ENCODE measurements around the gene WNT3A. TPM values are rescaled to one million over a fixed set of nuclear protein-coding genes. Genes with fewer than 3 reads are reported as not detected.

Gene WNT3A
- total and polyA plus RNA-seq, 2 of the 4 experiments (the other 2 are of a cell fraction) = not detected

GRCh38 chr1:228063251-228064191 lies 56.7 kb downstream of the WNT3A start:
- Histone ChIP-seq H3K23ac (ENCODE audit: low read depth, low read length) (no peak overlapping the region), H3K4me2 (ENCODE audit: low read depth, low read length) (no peak overlapping the region), H2AFZ (replicated peaks; ENCODE audit: low read length, poor library complexity) (no peak overlapping the region), H3K4ac (ENCODE audit: low read depth, low read length) (no peak overlapping the region), H4K5ac (ENCODE audit: low read depth, low read length) (no peak overlapping the region), H4K8ac (ENCODE audit: low read depth in 2 of 2, low read length in 2 of 2) (no peak overlapping the region), H2BK5ac (ENCODE audit: low read depth, low read length, poor library complexity, severe bottlenecking) (no peak overlapping the region), H3K9me3 (ENCODE audit: control insufficient read depth, insufficient read depth, low read length) (peaks cover 6% of the 10 kb centered on the region; the same call in 1 of the 2 replicates), H2AK9ac (replicated peaks; ENCODE audit: low read depth, low read length, poor library complexity) (no peak overlapping the region), H3K4me1 (ENCODE audit: control insufficient read depth, insufficient read depth, low read length) (peaks cover 2% of the 10 kb centered on the region; the same call in 1 of the 2 replicates), H4K20me1 (ENCODE audit: insufficient read depth, low read length) (no peaks in the 10 kb centered on the region), H3K27me3 (ENCODE audit: control insufficient read depth, insufficient read depth, low read length) (peaks cover 55% of the 10 kb centered on the region), H3K27ac (ENCODE audit: insufficient read depth, low read length) (no peak overlapping the region), H3K9ac (ENCODE audit: low read depth, low read length) (no peak overlapping the region), H2AK5ac (ENCODE audit: low read depth, low read length) (no peak overlapping the region), H3K18ac (ENCODE audit: low read depth, low read length) (no peak overlapping the region), H3K4me3 (ENCODE audit: insufficient read depth, low read depth, low read length) (no peak overlapping the region), H2BK15ac (ENCODE audit: low read depth, low read length) (no peak overlapping the region), H2BK20ac (ENCODE audit: low read depth, low read length) (no peak overlapping the region), H2BK120ac (ENCODE audit: low read depth, low read length) (no peak overlapping the region), H3K56ac (ENCODE audit: extremely low read depth, insufficient read depth, low read length) (no peak overlapping the region), H3K36me3 (ENCODE audit: control insufficient read depth, insufficient read depth, low read length) (no peaks in the 10 kb centered on the region), H3K14ac (replicated peaks; ENCODE audit: low read depth, low read length) (no peak overlapping the region), H4K91ac (ENCODE audit: insufficient read depth, low read depth, low read length) (no peak overlapping the region), H3K79me1 (ENCODE audit: low read depth in 1 of 2, low read length in 2 of 2) (no peaks in the 10 kb centered on the region), H3K9me1 (ENCODE audit: insufficient read depth, low read length) (no peaks in the 10 kb centered on the region)
- dilution Hi-C loops (cut with HindIII; ENCODE audit: low sequenced_read_pairs, unreplicated experiment) (no loop called here), intact Hi-C loops (cut with micrococcal nuclease) (no loop called here), in situ Hi-C loops (cut with MboI; ENCODE audit: low sequenced_read_pairs) (no loop called here)
- POLR2A ChIA-PET (ENCODE audit: unreplicated experiment) = no interaction called here
- CTCF ChIA-PET = no interaction called here
- DNase-seq (no peak), ATAC-seq (ENCODE audit: low read depth) (no peak)
- WGBS, 2 experiments (ENCODE audit: extremely low coverage in 2 of 2, insufficient read length in 1 of 2) = 73% methylated on average over 9 of the region's 15 CpGs; no CpG with 5 or more reads in 1 of the 2 experiments
- no TSS peak for BruUV-seq (replicated peaks)
- TF ChIP-seq ELK1 (IDR thresholded peaks at IDR 0.05; ENCODE audit: borderline replicate concordance, low read depth, low read length) = no peak
- TF ChIP-seq NFE2L2 (IDR thresholded peaks at IDR 0.05; ENCODE audit: low read depth, low read length) = no peak
- TF ChIP-seq POLR2A (IDR thresholded peaks at IDR 0.05; ENCODE audit: low read depth, low read length) = no peak
- no peak for TF ChIP-seq USF2 (IDR thresholded peaks at IDR 0.05; ENCODE audit: low read depth, low read length)
- TF ChIP-seq MAFK (IDR thresholded peaks at IDR 0.05; ENCODE audit: low read depth, low read length) = no peak
- no peak for TF ChIP-seq FOS (IDR thresholded peaks at IDR 0.05; ENCODE audit: low read depth, low read length)
- TF ChIP-seq RFX5 (IDR thresholded peaks at IDR 0.05; ENCODE audit: low read depth, low read length) = no peak
- no peak for TF ChIP-seq MAZ (IDR thresholded peaks at IDR 0.05; ENCODE audit: borderline replicate concordance, low read depth, low read length)
- no peak for TF ChIP-seq CEBPB (IDR thresholded peaks at IDR 0.05; ENCODE audit: low read depth, low read length)
- TF ChIP-seq MXI1 (IDR thresholded peaks at IDR 0.05; ENCODE audit: borderline replicate concordance, low read depth, low read length) = no peak
- no peak for TF ChIP-seq SMC3 (IDR thresholded peaks at IDR 0.05; ENCODE audit: low read depth, low read length)
- no peak for TF ChIP-seq CHD1 (IDR thresholded peaks at IDR 0.05; ENCODE audit: low read depth, low read length)
- TF ChIP-seq RCOR1 (IDR thresholded peaks at IDR 0.05; ENCODE audit: insufficient replicate concordance, low read length) = no peak
- TF ChIP-seq BHLHE40 (IDR thresholded peaks at IDR 0.05; ENCODE audit: low read depth, low read length) = no peak
- no peak for TF ChIP-seq RAD21 (IDR thresholded peaks at IDR 0.05; ENCODE audit: low read length)
